Stomach (tissue), 4 donors: ENCODE data around the gene SERPINA4.

Source experiments
- EP300 ChIP-seq: sonication (generic); formaldehyde crosslinking; IDR thresholded peaks from one replicate; pipeline ENCODE4 v1.6.1; 2017; ENCODE audit warnings: antibody characterized with exemption
- TF ChIP-seq, protein P1 (sequence below), 7 experiments: fragments of 450-650 bp in 4 of 7; fragments of 200-600 bp in 3 of 7; sonication (generic) in 3 of 7; IDR thresholded peaks; one replicate each; pipeline ENCODE4 v1.5.1; 2016 to 2019; ENCODE audit warnings: antibody characterized with exemption in 7 of 7, control low read depth in 2 of 7, mild to moderate bottlenecking in 1 of 7

DNA sequence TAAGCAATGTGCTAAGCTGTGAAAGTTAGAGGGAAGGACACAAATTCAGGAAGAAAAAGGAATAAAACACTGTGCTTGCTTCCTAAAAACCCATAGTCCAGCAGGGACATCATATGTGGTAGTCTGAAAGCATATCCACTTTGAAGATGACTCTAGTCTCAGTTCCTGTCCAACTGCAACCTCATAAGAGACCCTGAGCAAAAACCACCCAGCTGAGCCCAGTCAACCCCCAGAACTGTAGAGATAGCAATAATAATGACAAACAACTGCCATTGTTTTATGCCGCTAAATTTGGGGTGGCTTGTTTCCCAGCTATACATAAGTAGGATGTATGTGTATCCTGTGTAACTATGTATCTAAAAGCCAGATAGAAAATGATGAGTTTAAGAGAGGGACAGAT, 3.9 kb upstream of the SERPINA4 start:
- TF ChIP-seq, protein P1, sequence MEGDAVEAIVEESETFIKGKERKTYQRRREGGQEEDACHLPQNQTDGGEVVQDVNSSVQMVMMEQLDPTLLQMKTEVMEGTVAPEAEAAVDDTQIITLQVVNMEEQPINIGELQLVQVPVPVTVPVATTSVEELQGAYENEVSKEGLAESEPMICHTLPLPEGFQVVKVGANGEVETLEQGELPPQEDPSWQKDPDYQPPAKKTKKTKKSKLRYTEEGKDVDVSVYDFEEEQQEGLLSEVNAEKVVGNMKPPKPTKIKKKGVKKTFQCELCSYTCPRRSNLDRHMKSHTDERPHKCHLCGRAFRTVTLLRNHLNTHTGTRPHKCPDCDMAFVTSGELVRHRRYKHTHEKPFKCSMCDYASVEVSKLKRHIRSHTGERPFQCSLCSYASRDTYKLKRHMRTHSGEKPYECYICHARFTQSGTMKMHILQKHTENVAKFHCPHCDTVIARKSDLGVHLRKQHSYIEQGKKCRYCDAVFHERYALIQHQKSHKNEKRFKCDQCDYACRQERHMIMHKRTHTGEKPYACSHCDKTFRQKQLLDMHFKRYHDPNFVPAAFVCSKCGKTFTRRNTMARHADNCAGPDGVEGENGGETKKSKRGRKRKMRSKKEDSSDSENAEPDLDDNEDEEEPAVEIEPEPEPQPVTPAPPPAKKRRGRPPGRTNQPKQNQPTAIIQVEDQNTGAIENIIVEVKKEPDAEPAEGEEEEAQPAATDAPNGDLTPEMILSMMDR (IDR thresholded peaks at IDR 0.05) = no peak
- no peak for TF ChIP-seq EP300
